Activated naive CD4-positive, alpha-beta T cell treated with anti-CD3 and anti-CD28 coated beads, Interleukin-2, amount 10 ng/mL, durations not matched to agents 5 hours and 36 hours (primary cell): Measurements from ENCODE around the gene CLDN24. TPM values are rescaled to one million over a fixed set of nuclear protein-coding genes. Genes with fewer than 3 reads are reported as not detected.

Experiments used
- total RNA-seq, 2 experiments: library from RNA; stranded (reverse); gene quantifications; one replicate each; pipeline ENCODE4 v1.2.3, GENCODE V29; 2021

Gene CLDN24
- total RNA-seq, result not detected

GRCh38 chr4:183322326-183322725 lies at the start of gene CLDN24:
Gene CLDN24 (minus strand): TSS chr4:183322426. CDS start chr4:183322426, 0 bp downstream.

DNA sequence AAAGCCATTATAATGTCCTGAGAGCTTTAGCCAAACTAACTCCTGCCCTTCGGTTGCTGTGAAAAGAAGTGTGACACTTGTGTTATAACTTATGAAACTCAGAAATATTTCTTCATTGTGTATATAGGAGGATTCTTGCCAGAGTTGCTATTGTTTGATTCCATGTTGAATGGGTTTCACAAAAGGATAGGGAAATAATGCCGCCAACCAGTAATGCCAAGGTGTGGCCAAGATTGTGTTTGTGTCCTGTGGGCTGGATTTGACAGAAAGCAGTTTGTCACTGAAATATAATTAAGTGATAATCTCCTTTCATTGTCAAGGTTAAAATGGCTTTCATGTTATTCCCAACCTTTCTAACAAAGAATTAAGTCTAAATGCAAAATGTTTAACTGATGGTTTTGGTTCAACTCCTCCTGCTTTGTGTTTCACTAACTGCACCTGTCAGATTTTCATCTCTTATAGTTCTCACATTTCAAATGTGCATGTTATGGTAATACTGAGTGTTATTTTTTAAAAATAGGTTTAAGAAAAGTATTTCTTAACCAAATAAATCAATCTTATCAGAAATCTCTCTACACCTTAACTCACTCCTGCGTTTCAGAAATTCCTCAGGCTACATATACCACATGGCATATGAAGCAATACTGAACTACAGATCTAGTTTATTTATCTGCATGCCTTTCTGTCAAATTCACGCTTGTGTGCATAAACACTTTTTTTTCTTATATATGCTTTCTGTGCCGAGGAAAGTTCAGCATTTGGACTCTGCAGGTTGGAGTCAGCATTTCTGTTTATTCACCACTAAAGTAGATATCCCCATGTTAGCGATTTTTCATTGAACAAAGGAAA lies 1.8 kb downstream of the CLDN24 start, which contains the start of gene CLDN22:
CLDN22 (minus strand) TSS at position 66 of the 849 bp plus-strand sequence; CDS start at position 8, 58 bp downstream.

Other genes with a start within 250 kb of the CLDN24 start
- gene WWC2, start 223.2 kb downstream of the CLDN24 start, total RNA-seq, result under 1 TPM; 0.51 to 0.81 TPM
- not detected for gene CLDN22, start 2.1 kb downstream of the CLDN24 start, total RNA-seq
- 10 to 100 TPM; 27.7 to 29.7 TPM for gene CDKN2AIP, start 122.2 kb upstream of the CLDN24 start, total RNA-seq
- gene ING2, start 182.6 kb upstream of the CLDN24 start, total RNA-seq, result 10 to 100 TPM; 11.7 to 14.9 TPM